ENCODE data around the gene RBMX2.

Gene RBMX2

DNA sequence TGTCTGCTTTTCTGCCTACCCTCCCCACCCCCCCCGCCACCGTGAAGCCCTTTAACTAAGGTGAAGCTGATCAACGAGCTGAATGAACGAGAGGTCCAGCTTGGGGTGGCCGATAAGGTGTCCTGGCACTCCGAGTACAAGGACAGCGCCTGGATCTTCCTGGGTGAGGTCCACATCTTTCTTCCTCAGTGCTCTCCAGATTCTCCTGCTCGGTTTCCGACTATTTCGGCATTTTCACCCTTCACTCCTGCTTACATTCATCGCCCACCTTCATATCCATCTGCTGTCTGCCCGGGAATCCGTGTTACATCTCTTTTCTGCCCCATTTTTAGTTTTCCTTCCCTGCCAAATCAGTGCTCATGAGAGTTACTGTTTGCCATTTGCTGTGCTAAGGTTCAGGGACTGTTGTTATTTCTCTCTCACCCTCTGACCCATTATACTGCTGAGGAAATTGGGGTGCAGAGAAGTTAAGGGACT is 459 bp downstream of the RBMX2 start:
- peak overlapping the region; percentile 59 for H3K27ac ChIP-seq
- TF ChIP-seq, protein P1, sequence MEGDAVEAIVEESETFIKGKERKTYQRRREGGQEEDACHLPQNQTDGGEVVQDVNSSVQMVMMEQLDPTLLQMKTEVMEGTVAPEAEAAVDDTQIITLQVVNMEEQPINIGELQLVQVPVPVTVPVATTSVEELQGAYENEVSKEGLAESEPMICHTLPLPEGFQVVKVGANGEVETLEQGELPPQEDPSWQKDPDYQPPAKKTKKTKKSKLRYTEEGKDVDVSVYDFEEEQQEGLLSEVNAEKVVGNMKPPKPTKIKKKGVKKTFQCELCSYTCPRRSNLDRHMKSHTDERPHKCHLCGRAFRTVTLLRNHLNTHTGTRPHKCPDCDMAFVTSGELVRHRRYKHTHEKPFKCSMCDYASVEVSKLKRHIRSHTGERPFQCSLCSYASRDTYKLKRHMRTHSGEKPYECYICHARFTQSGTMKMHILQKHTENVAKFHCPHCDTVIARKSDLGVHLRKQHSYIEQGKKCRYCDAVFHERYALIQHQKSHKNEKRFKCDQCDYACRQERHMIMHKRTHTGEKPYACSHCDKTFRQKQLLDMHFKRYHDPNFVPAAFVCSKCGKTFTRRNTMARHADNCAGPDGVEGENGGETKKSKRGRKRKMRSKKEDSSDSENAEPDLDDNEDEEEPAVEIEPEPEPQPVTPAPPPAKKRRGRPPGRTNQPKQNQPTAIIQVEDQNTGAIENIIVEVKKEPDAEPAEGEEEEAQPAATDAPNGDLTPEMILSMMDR (IDR thresholded peaks at IDR 0.05) = no peak
- TF ChIP-seq ZFX (IDR thresholded peaks at IDR 0.05; ENCODE audit: borderline replicate concordance) = no peak

DNA sequence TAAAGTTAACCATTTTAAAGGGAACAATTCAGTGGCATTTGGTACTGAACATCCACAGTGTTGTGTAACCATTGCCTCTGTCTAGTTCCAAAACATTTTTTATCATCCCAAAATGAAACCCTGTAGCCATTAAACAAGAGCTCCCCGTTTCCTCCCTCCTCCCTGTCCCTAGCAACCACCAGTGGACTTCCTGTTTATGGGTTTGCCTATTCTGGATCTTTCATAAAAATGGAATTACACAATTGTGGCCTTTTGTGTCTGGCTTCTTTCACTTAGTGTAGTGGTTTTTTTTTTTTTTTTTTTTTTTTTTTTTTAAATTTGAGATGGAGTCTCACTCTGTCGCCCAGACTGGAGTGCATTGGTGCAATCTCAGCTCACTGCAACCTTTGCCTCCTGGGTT is 11.6 kb downstream of the RBMX2 start:
- TF ChIP-seq ZFX (IDR thresholded peaks at IDR 0.05; ENCODE audit: borderline replicate concordance) = no peak
- TF ChIP-seq, protein P1 (IDR thresholded peaks at IDR 0.05) = no peak
- no peak overlapping the region for H3K27ac ChIP-seq

DNA sequence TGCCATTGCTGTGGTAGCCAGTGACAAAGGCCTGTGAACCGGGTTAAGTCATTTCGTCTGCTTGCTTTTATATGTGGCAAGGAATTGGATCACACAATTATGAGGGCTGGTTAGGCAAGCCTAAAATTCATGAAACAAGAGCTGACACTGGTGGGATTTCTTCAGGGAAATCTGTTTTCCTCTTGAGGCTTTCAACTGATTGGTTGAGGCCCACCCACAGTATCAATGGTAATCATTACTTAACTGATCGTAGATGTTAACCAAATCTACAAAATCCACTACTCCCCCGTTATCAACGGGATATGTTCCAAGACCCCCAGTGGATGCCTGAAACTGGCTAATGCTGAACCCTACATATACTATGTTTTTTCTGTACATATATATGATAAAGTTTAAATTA is 13.0 kb downstream of the RBMX2 start:
- TF ChIP-seq ZFX (IDR thresholded peaks at IDR 0.05; ENCODE audit: borderline replicate concordance) = no peak
- TF ChIP-seq, protein P1 (IDR thresholded peaks at IDR 0.05) = no peak
- no peak overlapping the region for H3K27ac ChIP-seq

DNA sequence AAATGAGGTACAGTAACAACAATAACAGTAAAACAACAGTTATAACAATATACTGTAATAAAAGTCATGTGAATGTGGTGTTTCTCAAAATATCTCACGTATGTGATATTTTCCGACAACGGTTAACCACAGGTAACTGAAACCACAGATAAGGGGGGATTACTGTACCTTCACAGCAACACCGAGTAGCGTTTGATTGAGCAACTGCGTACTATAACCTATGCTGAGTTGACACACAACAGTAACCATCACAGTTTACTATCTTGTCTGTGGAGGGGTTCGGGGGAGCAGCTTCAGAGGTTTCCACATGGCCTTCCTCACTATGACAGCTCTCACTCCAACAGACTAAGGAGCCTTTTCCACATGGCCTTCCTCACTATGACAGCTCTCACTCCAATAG is 13.4 kb downstream of the RBMX2 start:
- H3K27ac ChIP-seq = no peak overlapping the region
- TF ChIP-seq, protein P1 (IDR thresholded peaks at IDR 0.05) = no peak
- no peak for TF ChIP-seq ZFX (IDR thresholded peaks at IDR 0.05; ENCODE audit: borderline replicate concordance)

DNA sequence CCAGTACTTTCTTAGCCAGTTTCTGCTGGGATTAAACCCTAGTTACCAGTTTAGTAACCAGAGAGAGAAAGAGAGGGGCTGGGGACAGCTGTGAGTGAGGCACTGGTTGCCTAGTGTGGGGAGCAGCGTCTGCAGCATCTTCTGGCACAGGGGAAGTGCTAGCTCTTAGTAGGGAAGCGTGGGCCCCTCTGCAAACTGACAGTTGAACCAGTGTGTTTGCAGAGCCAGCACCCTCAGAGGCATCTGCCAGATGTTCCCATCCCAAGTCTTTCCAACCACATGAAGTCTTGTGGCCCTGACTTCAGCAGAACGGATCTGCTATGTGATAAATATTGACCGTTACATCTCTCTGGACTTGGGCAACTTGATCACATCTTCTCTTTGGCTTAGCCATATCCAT is 15.0 kb downstream of the RBMX2 start:
- no peak overlapping the region for H3K27ac ChIP-seq
- TF ChIP-seq, protein P1 (IDR thresholded peaks at IDR 0.05) = no peak
- TF ChIP-seq ZFX (IDR thresholded peaks at IDR 0.05; ENCODE audit: borderline replicate concordance) = no peak

DNA sequence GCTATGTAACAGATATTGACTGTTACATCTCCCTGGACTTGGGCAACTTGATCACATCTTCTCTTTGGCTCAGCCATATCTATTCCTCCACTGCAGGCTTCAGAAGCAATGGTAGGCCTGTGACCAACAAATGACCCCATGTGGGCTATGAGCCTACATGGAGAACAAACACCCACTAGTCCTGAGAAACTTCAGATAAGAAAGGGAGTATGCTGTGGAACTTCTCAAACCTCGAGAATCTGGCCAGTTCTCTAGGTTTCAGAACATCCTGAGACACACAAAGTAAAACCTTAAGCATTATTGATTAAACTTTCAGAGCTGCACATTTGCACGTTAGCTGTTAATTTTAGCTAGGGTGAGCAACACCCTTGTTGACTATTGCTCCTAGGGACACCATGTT is 16.3 kb downstream of the RBMX2 start:
- no peak overlapping the region for H3K27ac ChIP-seq
- no peak for TF ChIP-seq ZFX (IDR thresholded peaks at IDR 0.05; ENCODE audit: borderline replicate concordance)
- TF ChIP-seq, protein P1 (IDR thresholded peaks at IDR 0.05) = no peak

DNA sequence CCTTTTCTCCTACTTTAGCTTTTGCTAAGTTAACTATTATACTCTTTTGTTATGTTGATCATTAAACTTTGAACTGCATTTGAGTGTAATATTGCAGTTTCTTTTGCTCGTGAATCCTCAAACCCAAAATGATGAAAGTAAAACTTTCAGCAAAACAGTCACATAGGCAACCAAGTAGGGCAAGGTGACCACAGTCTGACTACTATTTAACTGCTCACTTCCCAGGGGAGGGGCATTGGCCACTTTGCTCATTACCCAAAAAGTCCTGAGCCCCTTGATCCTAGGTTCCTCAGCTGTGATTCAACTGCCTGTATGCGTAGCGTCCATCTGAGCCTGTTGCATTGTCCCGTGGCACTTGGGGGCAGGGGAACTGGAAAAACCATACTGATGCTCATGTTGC is 17.0 kb downstream of the RBMX2 start:
- TF ChIP-seq, protein P1 (IDR thresholded peaks at IDR 0.05) = no peak
- H3K27ac ChIP-seq = no peak overlapping the region
